EH (cell line): ENCODE results near the gene IPO8.
A peak's percentile ranks its signal among the peaks of the same experiment; 100 is the strongest.
"Not testable (repeated sequence)": the region's sequence is repeated elsewhere in the genome, so short reads cannot be mapped to it uniquely, and the experiment has no call there.

Source experiments
- DNase-seq: peaks from one replicate; pipeline ENCODE4 v3.0.0-alpha.2; 2015; ENCODE audit warnings: low read depth

The IPO8 gene

DNA sequence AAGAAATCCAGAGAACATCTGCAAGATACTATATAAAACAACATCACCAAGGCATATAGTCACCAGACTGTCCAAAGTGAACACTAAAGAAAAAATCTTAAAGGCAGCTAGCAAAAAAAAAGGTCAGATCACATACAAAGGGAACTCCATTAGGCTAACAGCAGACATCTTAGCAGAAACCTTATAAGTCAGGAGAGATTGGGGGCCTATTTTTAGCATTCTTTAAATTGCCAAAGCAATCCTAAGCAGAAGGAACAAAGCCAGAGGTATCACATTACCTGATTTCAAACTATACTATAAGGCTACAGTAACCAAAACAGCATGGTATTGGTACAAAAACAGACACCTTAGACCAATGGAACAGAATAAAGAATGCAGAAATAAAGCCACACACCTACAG lies 92.5 kb downstream of the IPO8 start:
- no peak for DNase-seq

DNA sequence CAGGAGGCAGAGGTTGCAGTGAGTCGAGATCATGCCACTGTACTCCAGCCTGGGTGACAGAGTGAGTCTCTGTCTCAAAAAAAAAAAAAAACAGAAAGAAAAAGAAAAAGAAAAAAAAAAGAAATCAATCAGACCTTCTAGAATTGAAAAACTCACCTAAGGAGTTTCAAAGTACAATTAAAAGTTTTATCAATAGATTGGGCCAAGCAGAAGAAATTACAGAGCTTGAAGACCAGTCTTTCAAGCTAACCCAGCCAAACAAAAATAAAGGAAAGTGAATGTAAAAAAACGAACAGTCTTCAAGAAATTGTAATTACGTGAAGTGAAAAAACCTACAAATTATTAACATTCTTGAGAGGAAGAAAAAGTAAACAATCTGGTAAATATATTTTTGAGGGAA lies 93.0 kb downstream of the IPO8 start:
- no peak for DNase-seq

- DNase-seq: no peak
These were observed 96.1 kb downstream of the IPO8 start for GRCh38 chr12:30599608-30600007.

- no peak for DNase-seq
These were observed 96.8 kb downstream of the IPO8 start for GRCh38 chr12:30598889-30599288.

DNA sequence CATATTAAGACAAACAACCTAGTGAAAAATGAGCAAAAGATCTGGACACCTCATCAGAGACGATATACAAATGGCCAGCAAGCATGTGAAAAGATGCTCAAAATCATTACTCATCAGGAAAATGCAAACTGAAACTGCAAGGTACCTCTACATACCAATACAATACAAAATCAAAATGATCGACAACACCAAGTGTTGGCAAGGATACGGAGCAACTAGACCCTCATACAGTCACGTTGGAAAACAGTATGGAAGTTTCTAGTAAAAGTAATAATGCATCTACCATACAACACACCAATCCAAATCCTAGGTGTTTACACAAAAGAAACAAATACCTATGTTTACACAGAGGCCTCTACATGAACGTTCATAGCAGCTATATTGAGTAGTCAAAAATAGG lies 99.9 kb downstream of the IPO8 start:
- no peak for DNase-seq

- no peak for DNase-seq
These were observed 101.2 kb downstream of the IPO8 start for GRCh38 chr12:30594509-30594908.

- DNase-seq: not testable (repeated sequence)
These were observed 107.1 kb downstream of the IPO8 start for GRCh38 chr12:30588572-30588971.

GRCh38 chr12:30587782-30588181 lies 107.9 kb downstream of the IPO8 start:
- DNase-seq: no peak

GRCh38 chr12:30585877-30586276 lies 109.8 kb downstream of the IPO8 start:
- no peak for DNase-seq

DNA sequence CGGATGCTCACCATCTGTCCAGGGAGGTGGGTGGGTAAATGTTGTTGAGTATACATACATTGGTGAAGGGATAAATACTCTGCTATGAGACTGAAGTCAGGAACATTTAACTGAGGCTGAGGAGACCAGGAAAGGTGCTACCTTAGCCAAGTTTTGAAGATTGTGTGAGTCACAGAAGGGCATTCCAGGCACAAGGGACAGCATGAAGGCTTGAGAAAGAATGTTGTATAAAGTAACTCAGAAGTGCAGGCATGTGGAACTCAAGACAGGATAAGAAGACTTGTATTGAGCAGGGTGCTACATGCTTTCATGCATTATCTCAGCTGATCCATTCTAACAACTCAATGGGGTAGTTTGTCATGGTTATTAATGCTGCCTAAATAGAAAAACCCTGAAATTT lies 112.7 kb downstream of the IPO8 start:
- peak; percentile 1 for DNase-seq

GRCh38 chr12:30580344-30580743 lies 115.3 kb downstream of the IPO8 start:
- no peak for DNase-seq
